Skeletal muscle satellite cell (primary cell): ENCODE data around the gene IL17B.

Source experiments
- H3K27me3 ChIP-seq: 2 replicates; pipeline ENCODE4 v1.7.0; 2013; ENCODE audit warnings: low read length; ENCODE audit not compliant: control insufficient read depth, insufficient read depth
- H3K36me3 ChIP-seq: 2 replicates; pipeline ENCODE4 v1.7.0; 2013; ENCODE audit warnings: mild to moderate bottlenecking, control low read depth, low read length; ENCODE audit not compliant: insufficient read depth
- H3K4me1 ChIP-seq: 2 replicates; pipeline ENCODE4 v1.7.0; 2013; ENCODE audit warnings: low read length; ENCODE audit not compliant: control insufficient read depth, insufficient read depth
- H3K4me2 ChIP-seq: 2 replicates; pipeline ENCODE4 v1.7.0; 2013; ENCODE audit warnings: mild to moderate bottlenecking, low read length
- H3K4me3 ChIP-seq: 2 replicates; pipeline ENCODE4 v1.7.0; 2013; ENCODE audit warnings: low read length
- H3K9ac ChIP-seq: 2 replicates; pipeline ENCODE4 v1.7.0; 2013; ENCODE audit warnings: mild to moderate bottlenecking, low read depth, low read length, moderate library complexity
- H3K9me3 ChIP-seq: replicated peaks from 2 replicates; pipeline ENCODE4 v1.7.0; 2013; ENCODE audit warnings: mild to moderate bottlenecking, control low read depth, low read length

IL17B gene

GRCh38 chr5:149420545-149421371 is 41.7 kb upstream of the IL17B start:
- peaks cover 18% of the 10 kb centered on the region for H3K4me1 ChIP-seq
- H3K9ac ChIP-seq: no peak overlapping the region
- H3K36me3 ChIP-seq: no peaks in the 10 kb centered on the region
- no peak overlapping the region for H3K4me3 ChIP-seq
- no peaks in the 10 kb centered on the region for H3K9me3 ChIP-seq
- no peaks in the 10 kb centered on the region for H3K27me3 ChIP-seq
- H3K4me2 ChIP-seq: no peak overlapping the region

GRCh38 chr5:149419859-149420544 is 40.9 kb upstream of the IL17B start:
- Histone ChIP-seq H3K9me3 (no peaks in the 10 kb centered on the region), H3K4me3 (no peak overlapping the region), H3K4me1 (peaks cover 18% of the 10 kb centered on the region), H3K36me3 (no peaks in the 10 kb centered on the region), H3K9ac (no peak overlapping the region), H3K27me3 (no peaks in the 10 kb centered on the region), H3K4me2 (no peak overlapping the region)

GRCh38 chr5:149419532-149419858 is 40.4 kb upstream of the IL17B start:
- Histone ChIP-seq H3K4me3 (no peak overlapping the region), H3K9me3 (no peaks in the 10 kb centered on the region), H3K4me2 (no peak overlapping the region), H3K27me3 (no peaks in the 10 kb centered on the region), H3K36me3 (no peaks in the 10 kb centered on the region), H3K4me1 (peaks cover 18% of the 10 kb centered on the region), H3K9ac (no peak overlapping the region)

GRCh38 chr5:149418910-149419531 is 39.9 kb upstream of the IL17B start:
- H3K9me3 ChIP-seq: no peaks in the 10 kb centered on the region
- no peaks in the 10 kb centered on the region for H3K27me3 ChIP-seq
- H3K4me1 ChIP-seq: peaks cover 17% of the 10 kb centered on the region
- H3K36me3 ChIP-seq: no peaks in the 10 kb centered on the region
- no peak overlapping the region for H3K9ac ChIP-seq
- no peak overlapping the region for H3K4me2 ChIP-seq
- no peak overlapping the region for H3K4me3 ChIP-seq

GRCh38 chr5:149417711-149418368 is 38.7 kb upstream of the IL17B start:
- H3K36me3 ChIP-seq: no peaks in the 10 kb centered on the region
- H3K9ac ChIP-seq: no peak overlapping the region
- no peak overlapping the region for H3K4me2 ChIP-seq
- H3K4me1 ChIP-seq: peaks cover 6% of the 10 kb centered on the region
- H3K9me3 ChIP-seq: no peaks in the 10 kb centered on the region
- H3K4me3 ChIP-seq: no peak overlapping the region
- H3K27me3 ChIP-seq: no peaks in the 10 kb centered on the region

- Histone ChIP-seq H3K9me3 (no peaks in the 10 kb centered on the region), H3K4me1 (no peaks in the 10 kb centered on the region), H3K4me3 (no peak overlapping the region), H3K36me3 (no peaks in the 10 kb centered on the region), H3K27me3 (no peaks in the 10 kb centered on the region), H3K4me2 (no peak overlapping the region), H3K9ac (no peak overlapping the region)
Observed at GRCh38 chr5:149416987-149417710, 38.1 kb upstream of the IL17B start.

- Histone ChIP-seq H3K27me3 (no peaks in the 10 kb centered on the region), H3K9ac (no peak overlapping the region), H3K4me1 (no peaks in the 10 kb centered on the region), H3K4me2 (no peak overlapping the region), H3K4me3 (no peak overlapping the region), H3K9me3 (no peaks in the 10 kb centered on the region), H3K36me3 (no peaks in the 10 kb centered on the region)
Observed at GRCh38 chr5:149415066-149415967, 36.2 kb upstream of the IL17B start.

- Histone ChIP-seq H3K4me3 (no peak overlapping the region), H3K4me2 (no peak overlapping the region), H3K9ac (no peak overlapping the region), H3K9me3 (no peaks in the 10 kb centered on the region), H3K4me1 (no peaks in the 10 kb centered on the region), H3K27me3 (no peaks in the 10 kb centered on the region), H3K36me3 (no peaks in the 10 kb centered on the region)
Observed at GRCh38 chr5:149414405-149415065, 35.4 kb upstream of the IL17B start.

GRCh38 chr5:149413477-149414210 is 34.6 kb upstream of the IL17B start:
- Histone ChIP-seq H3K9me3 (no peaks in the 10 kb centered on the region), H3K4me1 (no peaks in the 10 kb centered on the region), H3K9ac (no peak overlapping the region), H3K4me3 (no peak overlapping the region), H3K4me2 (no peak overlapping the region), H3K36me3 (no peaks in the 10 kb centered on the region), H3K27me3 (no peaks in the 10 kb centered on the region)
